GM21526 (cell line): ENCODE results near the gene SLC38A3.
"Not testable (repeated sequence)": the region's sequence is repeated elsewhere in the genome, so short reads cannot be mapped to it uniquely, and the experiment has no call there.

Experiments
- ATAC-seq: cut with Tn5 transposase; IDR thresholded peaks from one replicate; pipeline ENCODE4 v1.9.1; 2021; ENCODE audit warnings: moderate library complexity; ENCODE audit not compliant: unreplicated experiment, low FRiP score

SLC38A3 gene

GRCh38 chr3:50208677-50209344 lies 3.7 kb downstream of the SLC38A3 start:
- no peak for ATAC-seq

GRCh38 chr3:50210176-50210509 lies 5.1 kb downstream of the SLC38A3 start:
- no peak for ATAC-seq

- no peak for ATAC-seq
These were observed 5.7 kb downstream of the SLC38A3 start for GRCh38 chr3:50210510-50211367.

GRCh38 chr3:50211368-50211717 lies 6.3 kb downstream of the SLC38A3 start:
- not testable (repeated sequence) for ATAC-seq

- ATAC-seq, result no peak
These were observed 6.9 kb downstream of the SLC38A3 start for GRCh38 chr3:50211930-50212329.

- no peak for ATAC-seq
These were observed 7.4 kb downstream of the SLC38A3 start for GRCh38 chr3:50212502-50212901.

- ATAC-seq, result no peak
These were observed 7.9 kb downstream of the SLC38A3 start for GRCh38 chr3:50212971-50213370.

GRCh38 chr3:50213373-50213772 lies 8.3 kb downstream of the SLC38A3 start:
- no peak for ATAC-seq

DNA sequence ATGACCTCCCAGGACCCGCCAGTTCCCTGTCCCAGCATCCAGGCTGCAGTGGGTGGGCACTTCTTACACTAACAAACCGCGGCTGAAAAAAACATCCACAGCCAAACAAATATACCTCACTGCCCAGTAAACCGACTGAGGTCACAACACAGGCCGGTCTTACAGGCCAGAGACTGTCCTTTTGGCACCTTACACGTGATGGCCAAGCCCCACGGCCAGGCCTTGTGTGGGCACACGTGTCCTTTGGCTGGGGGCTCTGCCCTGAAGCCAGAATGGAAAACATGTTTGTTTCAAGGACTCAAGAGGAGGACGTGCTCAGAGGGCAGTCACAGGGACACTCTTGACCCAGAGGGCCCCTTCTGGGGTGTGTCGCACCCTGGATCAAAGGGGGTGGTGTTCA lies 9.8 kb downstream of the SLC38A3 start:
- no peak for ATAC-seq

DNA sequence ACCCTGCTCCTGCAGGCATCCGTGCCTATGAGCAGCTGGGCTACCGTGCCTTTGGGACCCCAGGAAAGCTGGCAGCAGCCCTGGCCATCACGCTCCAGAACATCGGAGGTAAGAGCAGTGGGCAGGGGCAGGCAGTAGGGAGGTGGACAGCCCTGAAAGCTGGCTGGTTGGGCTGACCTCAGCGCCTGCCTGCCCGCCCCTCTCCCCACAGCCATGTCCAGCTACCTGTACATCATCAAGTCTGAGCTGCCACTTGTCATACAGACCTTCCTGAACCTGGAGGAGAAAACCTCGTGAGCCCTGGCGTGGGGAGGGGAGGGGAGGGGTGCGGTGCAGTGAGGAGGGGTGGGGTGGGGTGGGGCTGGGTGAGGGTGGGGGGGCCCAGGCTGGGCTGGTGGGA lies 10.5 kb downstream of the SLC38A3 start:
- ATAC-seq, result no peak

GRCh38 chr3:50217681-50218080 lies 12.6 kb downstream of the SLC38A3 start:
- ATAC-seq, result no peak

GRCh38 chr3:50218448-50218847 lies 13.4 kb downstream of the SLC38A3 start:
- ATAC-seq, result no peak

DNA sequence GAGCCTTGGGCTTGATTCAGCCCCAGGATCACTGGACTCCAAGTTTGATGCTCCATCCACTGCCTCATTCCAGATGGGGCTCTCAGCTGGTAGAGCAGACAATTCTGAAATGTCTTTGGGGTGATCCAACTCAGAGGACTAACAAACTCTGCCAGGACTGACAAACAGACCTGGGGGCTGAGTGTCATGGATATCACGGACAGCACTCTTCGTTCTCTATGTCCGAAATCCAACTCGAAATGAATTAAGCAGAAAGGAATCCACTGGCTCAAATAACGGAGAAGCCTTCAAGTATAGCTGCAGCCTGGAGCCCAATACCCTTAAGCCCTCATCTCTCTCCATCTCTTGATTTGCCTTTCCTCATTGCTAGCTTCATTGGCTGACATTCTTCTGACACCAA lies 14.2 kb downstream of the SLC38A3 start:
- no peak for ATAC-seq

GRCh38 chr3:50220109-50220508 lies 15.0 kb downstream of the SLC38A3 start:
- no peak for ATAC-seq

DNA sequence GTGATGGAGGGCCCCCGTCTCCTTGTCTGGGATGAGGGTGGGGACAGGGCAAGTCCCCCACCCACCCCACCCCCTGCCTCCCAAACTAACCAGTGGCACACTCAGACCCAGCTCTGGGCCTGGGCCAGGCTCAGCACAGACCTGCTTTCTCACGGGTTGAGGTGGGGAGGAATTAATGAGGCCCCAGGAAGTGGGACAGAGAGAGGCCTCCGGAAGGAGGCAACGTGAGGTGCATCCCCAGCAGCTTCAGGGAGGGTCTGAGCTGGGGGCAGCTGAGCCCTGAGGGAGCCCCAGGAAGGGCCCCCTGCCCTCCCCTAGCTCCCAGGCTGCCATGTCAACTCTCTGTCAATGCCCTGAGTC lies 16.0 kb downstream of the SLC38A3 start:
- ATAC-seq, result no peak

DNA sequence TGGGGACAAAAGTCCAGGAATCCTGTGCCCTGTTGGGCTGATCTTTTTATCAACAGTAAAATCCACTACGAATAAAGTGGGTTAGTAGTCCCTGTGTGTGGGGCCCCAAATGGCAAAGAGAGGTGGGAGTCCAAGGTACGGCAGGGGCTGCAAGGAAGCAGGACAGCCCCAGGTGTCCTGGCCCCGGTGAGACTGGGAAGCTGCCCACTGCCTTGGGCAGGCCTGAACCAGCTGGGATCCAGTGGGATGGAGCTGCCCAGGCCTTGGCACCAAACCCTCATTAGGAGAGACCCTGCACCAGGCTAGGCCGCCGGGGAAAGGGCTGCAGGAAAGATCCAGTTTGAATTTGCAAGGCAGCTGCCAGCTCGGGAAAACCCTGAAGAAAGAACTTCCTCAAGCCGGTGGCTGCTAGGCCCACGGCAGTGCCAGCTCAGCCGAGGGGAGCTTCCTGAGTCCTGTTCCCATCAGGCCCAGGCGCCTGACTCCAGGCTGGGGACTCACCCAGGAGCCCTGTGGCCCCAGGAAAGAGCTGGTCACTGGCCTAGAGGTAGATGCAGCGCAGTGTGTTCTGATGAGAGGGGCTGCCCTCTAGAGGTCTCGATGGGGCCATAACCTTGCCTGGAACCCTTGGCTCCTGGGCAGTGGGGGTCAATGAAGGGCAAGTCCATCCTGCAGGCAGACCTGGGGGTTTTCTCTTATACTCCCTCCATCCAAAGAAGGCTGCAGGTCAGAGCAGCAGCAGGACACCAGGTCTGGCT lies 16.5 kb downstream of the SLC38A3 start:
- no peak for ATAC-seq

- no peak for ATAC-seq
These were observed 17.1 kb downstream of the SLC38A3 start for GRCh38 chr3:50222169-50222528.

GRCh38 chr3:50224639-50225038 lies 19.6 kb downstream of the SLC38A3 start:
- no peak for ATAC-seq

GRCh38 chr3:50226888-50227389 lies 21.9 kb downstream of the SLC38A3 start:
- peak; percentile 18 for ATAC-seq

DNA sequence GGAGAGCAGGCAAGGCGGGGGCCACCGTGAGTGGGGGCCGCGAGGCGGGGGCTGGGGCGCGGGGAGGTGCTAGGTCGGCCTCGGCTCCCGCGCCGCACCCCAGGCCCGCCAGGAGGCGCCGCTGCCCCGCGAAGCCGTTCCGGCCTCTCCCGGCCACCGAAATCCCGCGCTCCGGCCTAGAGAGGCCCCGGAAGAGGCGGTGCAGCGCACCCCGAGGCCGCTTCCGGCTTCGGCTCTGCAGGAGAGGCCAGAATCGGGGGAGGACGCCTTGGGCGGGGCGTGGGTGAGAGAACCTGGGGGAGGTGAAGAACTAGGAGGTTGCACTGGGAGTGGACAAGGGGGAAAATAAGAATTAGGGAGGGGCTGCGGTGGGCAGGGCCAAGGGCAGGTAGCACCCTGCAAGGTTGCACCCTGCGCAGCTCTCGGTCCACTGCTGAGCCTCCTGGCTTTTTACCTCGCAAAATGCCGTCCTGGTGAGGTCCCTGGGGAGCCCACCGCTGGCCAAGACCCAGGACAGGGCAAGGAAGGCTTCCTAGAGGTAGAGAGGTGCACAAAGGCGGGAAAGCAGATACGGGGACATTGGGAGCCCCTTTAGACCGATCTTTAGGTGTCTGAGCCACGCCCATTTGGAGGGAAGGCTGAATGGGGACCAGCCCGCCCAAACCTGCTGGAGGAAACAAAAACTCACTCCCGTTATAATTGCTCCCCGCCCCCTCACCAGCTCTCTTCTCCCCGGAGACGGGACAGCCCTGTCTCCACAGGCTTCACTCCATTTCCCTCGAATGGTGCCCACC lies 22.5 kb downstream of the SLC38A3 start:
- ATAC-seq, result peak; percentile 65
